GM18517 (cell line): ENCODE results near the gene RPS19BP1.
"Not testable (repeated sequence)": the region's sequence is repeated elsewhere in the genome, so short reads cannot be mapped to it uniquely, and the experiment has no call there.

ENCODE experiments used
- ATAC-seq: cut with Tn5 transposase; IDR thresholded peaks from one replicate; pipeline ENCODE4 v1.9.1; 2021; ENCODE audit warnings: mild to moderate bottlenecking, moderate library complexity; ENCODE audit not compliant: unreplicated experiment

The RPS19BP1 gene

GRCh38 chr22:39514373-39514973 lies 18.1 kb downstream of the RPS19BP1 start:
- ATAC-seq = no peak

GRCh38 chr22:39513791-39514190 lies 18.8 kb downstream of the RPS19BP1 start:
- ATAC-seq = no peak

GRCh38 chr22:39512026-39512425 lies 20.5 kb downstream of the RPS19BP1 start:
- no peak for ATAC-seq

GRCh38 chr22:39511226-39511625 lies 21.3 kb downstream of the RPS19BP1 start:
- no peak for ATAC-seq

GRCh38 chr22:39510529-39511149 lies 21.9 kb downstream of the RPS19BP1 start:
- no peak for ATAC-seq

GRCh38 chr22:39508393-39508792 lies 24.2 kb downstream of the RPS19BP1 start:
- no peak for ATAC-seq

GRCh38 chr22:39507021-39507420 lies 25.5 kb downstream of the RPS19BP1 start:
- ATAC-seq = not testable (repeated sequence)

GRCh38 chr22:39504071-39504470 lies 28.5 kb downstream of the RPS19BP1 start:
- no peak for ATAC-seq

- ATAC-seq = no peak
Measured at GRCh38 chr22:39503630-39504029, 28.9 kb downstream of the RPS19BP1 start.

- ATAC-seq = no peak
Measured at GRCh38 chr22:39502789-39503409, 29.6 kb downstream of the RPS19BP1 start.

- peak; percentile 84 for ATAC-seq
Measured at GRCh38 chr22:39502109-39502788, 30.3 kb downstream of the RPS19BP1 start, which contains the start of gene MIEF1. Gene MIEF1 (plus strand): TSS chr22:39502290. CDS start chr22:39511295, 9,005 bp downstream.

- ATAC-seq = peak; percentile 24
Measured at GRCh38 chr22:39501644-39502108, 30.9 kb downstream of the RPS19BP1 start.

- no peak for ATAC-seq
Measured at GRCh38 chr22:39500101-39500500, 32.4 kb downstream of the RPS19BP1 start.

GRCh38 chr22:39498802-39499201 lies 33.7 kb downstream of the RPS19BP1 start:
- no peak for ATAC-seq

- ATAC-seq = no peak
Measured at GRCh38 chr22:39498368-39498767, 34.2 kb downstream of the RPS19BP1 start.

GRCh38 chr22:39497429-39497828 lies 35.1 kb downstream of the RPS19BP1 start:
- ATAC-seq = no peak

- ATAC-seq = no peak
Measured at GRCh38 chr22:39496131-39496838, 36.3 kb downstream of the RPS19BP1 start.

- no peak for ATAC-seq
Measured at GRCh38 chr22:39494471-39495120, 38.0 kb downstream of the RPS19BP1 start.

- ATAC-seq = no peak
Measured at GRCh38 chr22:39493759-39494158, 38.8 kb downstream of the RPS19BP1 start.

- ATAC-seq = no peak
Measured at GRCh38 chr22:39492186-39492585, 40.4 kb downstream of the RPS19BP1 start.
